PFSK-1 (cell line): ENCODE measurements around the gene GNAI1.

ENCODE experiments used
- FOXP2 ChIP-seq: optimal IDR thresholded peaks from 2 replicates; pipeline ENCODE3; 2011; ENCODE audit warnings: borderline replicate concordance, control low read depth, inconsistent platforms; ENCODE audit not compliant: insufficient read depth; ENCODE audit errors: extremely low read length, extremely low read depth
- POLR2AphosphoS5 ChIP-seq: IDR thresholded peaks from 2 replicates; pipeline ENCODE4 v1.6.1; 2012; ENCODE audit warnings: low read depth, mild to moderate bottlenecking, control low read depth, low read length, moderate library complexity
- TAF1 ChIP-seq: IDR thresholded peaks from 2 replicates; pipeline ENCODE4 v1.6.1; 2012; ENCODE audit warnings: low read length, control low read depth, borderline replicate concordance; ENCODE audit not compliant: insufficient read depth

DNA sequence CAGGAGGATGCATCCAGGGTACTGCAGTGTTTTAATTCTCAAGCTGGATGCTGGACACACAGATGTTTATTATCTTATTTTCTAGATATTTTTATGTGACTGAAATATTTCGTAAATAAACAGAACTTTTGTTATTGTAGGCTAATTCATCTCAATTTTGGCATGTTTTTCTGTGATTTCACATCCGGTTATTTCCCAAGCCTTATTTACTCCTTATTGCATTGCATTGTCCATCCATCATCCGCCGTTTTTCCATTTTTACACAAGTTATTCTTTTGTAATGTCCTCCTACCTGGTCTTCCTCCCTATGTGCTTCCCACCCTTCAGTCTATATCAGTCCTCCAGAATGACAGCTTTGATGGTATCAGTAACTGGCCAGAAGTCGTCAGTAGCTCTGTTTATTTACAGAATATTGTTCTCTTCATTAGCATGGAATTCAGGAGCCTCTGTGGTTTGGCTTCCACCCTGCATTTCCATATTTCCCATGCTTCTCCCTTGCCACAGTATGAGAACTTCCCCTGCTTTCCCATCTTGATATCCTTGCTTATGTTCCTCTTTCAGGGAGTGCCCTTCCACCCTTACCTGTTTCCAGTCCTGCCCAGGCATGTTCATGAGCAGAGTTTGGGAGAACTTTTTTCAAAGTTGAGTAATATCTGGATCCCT, 16.1 kb downstream of the GNAI1 start:
- TF ChIP-seq FOXP2: no peak
- no peak for TF ChIP-seq TAF1
- no peak for TF ChIP-seq POLR2AphosphoS5
